Measurements from ENCODE around the gene ECSIT. TPM values are rescaled to one million over a fixed set of nuclear protein-coding genes. Genes with fewer than 3 reads are reported as not detected.

Gene ECSIT
- total RNA-seq, 6 experiments from 2014 or later, result 17.5 to 24.9 (median 19.9) TPM

GRCh38 chr19:11483366-11484111 lies 45.4 kb downstream of the ECSIT start:
- H3K4me1 Mint-ChIP-seq (ENCODE audit: low read depth), result no peaks in the 10 kb centered on the region
- DNase-seq, result no peak
- H3K4me3 Mint-ChIP-seq, result no peak overlapping the region
- no peak for TF ChIP-seq CTCF (IDR thresholded peaks at IDR 0.05)
- H3K36me3 Mint-ChIP-seq (ENCODE audit: low read depth), result no peaks in the 10 kb centered on the region
- peaks cover 11% of the 10 kb centered on the region for H3K27me3 Mint-ChIP-seq (ENCODE audit: insufficient read depth)
- H3K9me3 Mint-ChIP-seq, result no peaks in the 10 kb centered on the region
- no peak overlapping the region for H3K27ac Mint-ChIP-seq

GRCh38 chr19:11482384-11483050 lies 46.4 kb downstream of the ECSIT start:
- Mint-ChIP-seq H3K36me3 (ENCODE audit: low read depth) (no peaks in the 10 kb centered on the region), H3K9me3 (no peaks in the 10 kb centered on the region), H3K4me1 (ENCODE audit: low read depth) (no peaks in the 10 kb centered on the region), H3K27me3 (ENCODE audit: insufficient read depth) (peaks cover 12% of the 10 kb centered on the region), H3K27ac (no peak overlapping the region), H3K4me3 (peak overlapping the region; percentile 53)
- peak; percentile 23 for DNase-seq
- TF ChIP-seq CTCF (IDR thresholded peaks at IDR 0.05), result peak; percentile 96

GRCh38 chr19:11481534-11482383 lies 47.2 kb downstream of the ECSIT start:
- no peaks in the 10 kb centered on the region for H3K9me3 Mint-ChIP-seq
- no peak for TF ChIP-seq CTCF (IDR thresholded peaks at IDR 0.05)
- DNase-seq, result peak; percentile 39
- no peak overlapping the region for H3K27ac Mint-ChIP-seq
- H3K36me3 Mint-ChIP-seq (ENCODE audit: low read depth), result no peaks in the 10 kb centered on the region
- H3K4me1 Mint-ChIP-seq (ENCODE audit: low read depth), result no peaks in the 10 kb centered on the region
- peak overlapping the region; percentile 53; the same call in 1 of the 2 replicates for H3K4me3 Mint-ChIP-seq
- H3K27me3 Mint-ChIP-seq (ENCODE audit: insufficient read depth), result peaks cover 12% of the 10 kb centered on the region

- Mint-ChIP-seq H3K4me3 (no peak within 1 kb of the TSS), H3K27ac (no peak within 1 kb of the TSS), H3K36me3 (ENCODE audit: low read depth) (no peaks in the 10 kb centered on the region), H3K27me3 (ENCODE audit: insufficient read depth) (peaks cover 12% of the 10 kb centered on the region), H3K4me1 (ENCODE audit: low read depth) (no peaks in the 10 kb centered on the region), H3K9me3 (no peaks in the 10 kb centered on the region)
- no peak for TF ChIP-seq CTCF (IDR thresholded peaks at IDR 0.05)
- DNase-seq, result no peak
Measured at GRCh38 chr19:11480715-11481533, 48.0 kb downstream of the ECSIT start, which contains the start of gene ELAVL3. ELAVL3 (minus strand) TSS chr19:11481046; CDS start chr19:11480608, 438 bp downstream.

Data from HFFc6 (cell line).